Measurements from ENCODE around the gene GLRX3. TPM values are rescaled to one million over a fixed set of nuclear protein-coding genes. Genes with fewer than 3 reads are reported as not detected.
A peak's percentile ranks its signal among the peaks of the same experiment; 100 is the strongest.

The GLRX3 gene
- total and polyA plus RNA-seq, 2 donors (not counting 1 experiment from before 2014, with no cell fraction given) = 26.9 to 45.4 TPM

DNA sequence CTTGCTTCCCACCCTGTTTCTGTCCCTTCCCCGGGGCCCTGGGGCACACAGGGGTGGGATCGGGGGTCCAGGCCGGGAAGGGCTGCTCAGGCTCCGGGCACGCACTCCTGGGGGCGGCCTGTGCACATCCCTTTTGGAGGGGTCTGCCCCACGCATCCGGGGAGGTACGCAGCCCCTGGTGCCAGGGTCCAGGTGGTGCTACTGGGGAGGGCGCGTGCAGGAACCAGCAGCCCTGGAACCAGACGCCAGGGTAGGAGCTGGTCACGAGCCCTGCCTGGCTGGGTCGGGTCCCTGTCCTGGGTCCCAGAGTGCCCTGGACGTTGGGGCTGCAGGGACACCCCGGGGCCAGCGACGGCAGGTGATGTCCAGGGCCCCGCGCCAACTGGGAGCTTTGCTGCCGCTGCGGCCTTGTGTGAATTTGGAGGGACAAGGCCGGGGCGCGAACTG is 53.4 kb downstream of the GLRX3 start:
- ChIA-PET CTCF (interaction anchor here (1.1 kb wide), 1 partner anchor 10 kb away, joined by 3 read pairs; no protein-coding TSS in a partner anchor), POLR2A (no interaction called here)
- TF ChIP-seq, protein P1, sequence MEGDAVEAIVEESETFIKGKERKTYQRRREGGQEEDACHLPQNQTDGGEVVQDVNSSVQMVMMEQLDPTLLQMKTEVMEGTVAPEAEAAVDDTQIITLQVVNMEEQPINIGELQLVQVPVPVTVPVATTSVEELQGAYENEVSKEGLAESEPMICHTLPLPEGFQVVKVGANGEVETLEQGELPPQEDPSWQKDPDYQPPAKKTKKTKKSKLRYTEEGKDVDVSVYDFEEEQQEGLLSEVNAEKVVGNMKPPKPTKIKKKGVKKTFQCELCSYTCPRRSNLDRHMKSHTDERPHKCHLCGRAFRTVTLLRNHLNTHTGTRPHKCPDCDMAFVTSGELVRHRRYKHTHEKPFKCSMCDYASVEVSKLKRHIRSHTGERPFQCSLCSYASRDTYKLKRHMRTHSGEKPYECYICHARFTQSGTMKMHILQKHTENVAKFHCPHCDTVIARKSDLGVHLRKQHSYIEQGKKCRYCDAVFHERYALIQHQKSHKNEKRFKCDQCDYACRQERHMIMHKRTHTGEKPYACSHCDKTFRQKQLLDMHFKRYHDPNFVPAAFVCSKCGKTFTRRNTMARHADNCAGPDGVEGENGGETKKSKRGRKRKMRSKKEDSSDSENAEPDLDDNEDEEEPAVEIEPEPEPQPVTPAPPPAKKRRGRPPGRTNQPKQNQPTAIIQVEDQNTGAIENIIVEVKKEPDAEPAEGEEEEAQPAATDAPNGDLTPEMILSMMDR (IDR thresholded peaks at IDR 0.05) = no peak
- no peak for TF ChIP-seq EZH2 (IDR thresholded peaks at IDR 0.05; ENCODE audit: borderline replicate concordance, insufficient read depth, low read depth, low read length, poor library complexity, severe bottlenecking)
- intact Hi-C loops (cut with micrococcal nuclease) = loop anchor here (2.0 kb wide), 1 partner anchor 53 kb away; the partner anchor contains the start of gene GLRX3
- Histone ChIP-seq H3K4me1 (ENCODE audit: control insufficient read depth in 2 of 2, insufficient read depth in 2 of 2, low read length in 2 of 2) (peaks cover 6 to 8% of the 10 kb centered on the region in 2 donors), H3K9ac (ENCODE audit: low read length) (no peak overlapping the region), H3K4me2 (replicated peaks; ENCODE audit: low read depth, low read length, poor library complexity, severe bottlenecking) (peak overlapping the region; percentile 93), H3K9me3 (ENCODE audit: control extremely low read depth in 1 of 3, control insufficient read depth in 2 of 3, insufficient read depth in 1 of 3, low read length in 2 of 3) (peaks cover 0 to 2% (median 0%) of the 10 kb centered on the region in 3 donors), H3K79me2 (ENCODE audit: control insufficient read depth, insufficient read depth, low read length) (no peaks in the 10 kb centered on the region), H4K20me1 (ENCODE audit: control insufficient read depth, insufficient read depth, low read length, poor library complexity, severe bottlenecking) (no peaks in the 10 kb centered on the region), H2AFZ (ENCODE audit: insufficient read depth, low read depth, low read length, poor library complexity, severe bottlenecking) (peak overlapping the region; percentile 59), H3K27ac (ENCODE audit: low read length in 2 of 2) (no peak overlapping the region), H3K4me3 (ENCODE audit: control extremely low read depth in 1 of 5, extremely low read depth in 1 of 5, insufficient read depth in 1 of 5, low read depth in 2 of 5, low read length in 4 of 5) (no peak overlapping the region), H3K27me3 (replicated peaks in 1 of 4; ENCODE audit: control extremely low read depth in 1 of 4, control insufficient read depth in 3 of 4, insufficient read depth in 4 of 4, low read length in 3 of 4) (peaks cover 0 to 8% (median 1%) of the 10 kb centered on the region in 4 experiments), H3K36me3 (replicated peaks in 1 of 2; ENCODE audit: control extremely low read depth in 1 of 2, control insufficient read depth in 1 of 2, extremely low read depth in 1 of 2, insufficient read depth in 2 of 2, low read length in 1 of 2) (peaks cover 0 to 7% of the 10 kb centered on the region in 2 experiments)
- Mint-ChIP-seq H3K27me3 (peaks cover 10% of the 10 kb centered on the region), H3K27ac (no peak overlapping the region), H3K4me3 (peak overlapping the region; percentile 45), H3K4me1 (peaks cover 8% of the 10 kb centered on the region), H3K9me3 (ENCODE audit: insufficient read depth) (no peaks in the 10 kb centered on the region)
- ATAC-seq (ENCODE audit: low read depth) (no peak), DNase-seq (no peak)
- 91% methylated on average over 25 of the region's 25 CpGs for WGBS (ENCODE audit: insufficient coverage)

GRCh38 chr10:130190055-130190736 is 54.0 kb downstream of the GLRX3 start:
- H3K9me3 ChIP-seq (ENCODE audit: control extremely low read depth in 1 of 3, control insufficient read depth in 2 of 3, insufficient read depth in 1 of 3, low read length in 2 of 3) = peaks cover 0 to 2% (median 0%) of the 10 kb centered on the region in 3 donors
- Mint-ChIP-seq H3K27ac (no peak overlapping the region), H3K27me3 (peaks cover 10% of the 10 kb centered on the region), H3K4me3 (peak overlapping the region; percentile 45), H3K4me1 (peaks cover 8% of the 10 kb centered on the region), H3K9me3 (ENCODE audit: insufficient read depth) (no peaks in the 10 kb centered on the region)
- peak; percentile 96 for ATAC-seq (ENCODE audit: low read depth)
- peak overlapping the region; percentile 66 for H3K9ac ChIP-seq (ENCODE audit: low read length)
- peak overlapping the region; percentile 93 for H3K4me2 ChIP-seq (replicated peaks; ENCODE audit: low read depth, low read length, poor library complexity, severe bottlenecking)
- no peaks in the 10 kb centered on the region for H3K79me2 ChIP-seq (ENCODE audit: control insufficient read depth, insufficient read depth, low read length)
- ChIA-PET POLR2A (no interaction called here), CTCF (interaction anchor here (1.1 kb wide), 1 partner anchor 10 kb away, joined by 3 read pairs; no protein-coding TSS in a partner anchor)
- H3K27me3 ChIP-seq (replicated peaks in 1 of 4; ENCODE audit: control extremely low read depth in 1 of 4, control insufficient read depth in 3 of 4, insufficient read depth in 4 of 4, low read length in 3 of 4) = peaks cover 0 to 8% (median 1%) of the 10 kb centered on the region in 4 experiments
- intact Hi-C loops (cut with micrococcal nuclease) = loop anchor here (2.0 kb wide), 1 partner anchor 53 kb away; the partner anchor contains the start of gene GLRX3
- peaks cover 0 to 2% of the 10 kb centered on the region in 2 experiments for H3K36me3 ChIP-seq (replicated peaks in 1 of 2; ENCODE audit: control extremely low read depth in 1 of 2, control insufficient read depth in 1 of 2, extremely low read depth in 1 of 2, insufficient read depth in 2 of 2, low read length in 1 of 2)
- peak overlapping the region in 4 of 5 experiments; percentile 21 to 57 (median 51) for H3K4me3 ChIP-seq (ENCODE audit: control extremely low read depth in 1 of 5, extremely low read depth in 1 of 5, insufficient read depth in 1 of 5, low read depth in 2 of 5, low read length in 4 of 5)
- 4% methylated on average over 81 of the region's 81 CpGs for WGBS (ENCODE audit: insufficient coverage)
- no peak for TF ChIP-seq EZH2 (IDR thresholded peaks at IDR 0.05; ENCODE audit: borderline replicate concordance, insufficient read depth, low read depth, low read length, poor library complexity, severe bottlenecking)
- TF ChIP-seq, protein P1 (IDR thresholded peaks at IDR 0.05) = peak; percentile 100
- peak overlapping the region; percentile 59 for H2AFZ ChIP-seq (ENCODE audit: insufficient read depth, low read depth, low read length, poor library complexity, severe bottlenecking)
- DNase-seq = peak; percentile 90
- H3K27ac ChIP-seq (ENCODE audit: low read length in 2 of 2) = no peak overlapping the region
- peaks cover 6 to 8% of the 10 kb centered on the region in 2 donors for H3K4me1 ChIP-seq (ENCODE audit: control insufficient read depth in 2 of 2, insufficient read depth in 2 of 2, low read length in 2 of 2)
- H4K20me1 ChIP-seq (ENCODE audit: control insufficient read depth, insufficient read depth, low read length, poor library complexity, severe bottlenecking) = no peaks in the 10 kb centered on the region
